Measurements from ENCODE around the gene DAB1.

Gene DAB1

GRCh38 chr1:57319791-57320190 is 104.1 kb downstream of the DAB1 start:
- no peak overlapping the region for H2AFZ ChIP-seq (ENCODE audit: low read length)
- no peak overlapping the region for H3K4me2 ChIP-seq (ENCODE audit: low read length)
- no peak overlapping the region for H3K9ac ChIP-seq (ENCODE audit: low read length)
- no peak overlapping the region for H3K4me3 ChIP-seq (ENCODE audit: low read depth, low read length, poor library complexity, severe bottlenecking)
- H4K20me1 ChIP-seq (ENCODE audit: insufficient read depth, low read length) = no peaks in the 10 kb centered on the region
- H3K4me1 ChIP-seq (ENCODE audit: insufficient read depth, low read length, severe bottlenecking) = no peaks in the 10 kb centered on the region
- no peak for TF ChIP-seq EZH2 (IDR thresholded peaks at IDR 0.05; ENCODE audit: borderline replicate concordance, low read length)
- no peak for TF ChIP-seq CTCF (IDR thresholded peaks at IDR 0.05; ENCODE audit: low read length)
- no peaks in the 10 kb centered on the region for H3K9me2 ChIP-seq (ENCODE audit: low read depth, low read length)
- H3K36me3 ChIP-seq (ENCODE audit: insufficient read depth, low read length) = no peaks in the 10 kb centered on the region
- no peaks in the 10 kb centered on the region for H3K9me3 ChIP-seq (ENCODE audit: low read length)
- H3K27ac ChIP-seq (ENCODE audit: low read depth, low read length, poor library complexity, severe bottlenecking) = no peak overlapping the region
- no peaks in the 10 kb centered on the region for H3K79me2 ChIP-seq (ENCODE audit: insufficient read depth, low read length)
- H3F3A ChIP-seq (ENCODE audit: insufficient read depth, low read length) = no peaks in the 10 kb centered on the region
- no peaks in the 10 kb centered on the region for H3K27me3 ChIP-seq (ENCODE audit: insufficient read depth, low read length)

- no peaks in the 10 kb centered on the region for H3K27me3 ChIP-seq (ENCODE audit: insufficient read depth, low read length)
- H2AFZ ChIP-seq (ENCODE audit: low read length) = no peak overlapping the region
- TF ChIP-seq CTCF (IDR thresholded peaks at IDR 0.05; ENCODE audit: low read length) (no peak), EZH2 (IDR thresholded peaks at IDR 0.05; ENCODE audit: borderline replicate concordance, low read length) (no peak)
- no peaks in the 10 kb centered on the region for H3K79me2 ChIP-seq (ENCODE audit: insufficient read depth, low read length)
- H3K36me3 ChIP-seq (ENCODE audit: insufficient read depth, low read length) = no peaks in the 10 kb centered on the region
- no peaks in the 10 kb centered on the region for H4K20me1 ChIP-seq (ENCODE audit: insufficient read depth, low read length)
- H3K9me3 ChIP-seq (ENCODE audit: low read length) = no peaks in the 10 kb centered on the region
- H3K9me2 ChIP-seq (ENCODE audit: low read depth, low read length) = no peaks in the 10 kb centered on the region
- H3K4me1 ChIP-seq (ENCODE audit: insufficient read depth, low read length, severe bottlenecking) = no peaks in the 10 kb centered on the region
- no peak overlapping the region for H3K9ac ChIP-seq (ENCODE audit: low read length)
- no peak overlapping the region for H3K4me3 ChIP-seq (ENCODE audit: low read depth, low read length, poor library complexity, severe bottlenecking)
- H3F3A ChIP-seq (ENCODE audit: insufficient read depth, low read length) = no peaks in the 10 kb centered on the region
- H3K4me2 ChIP-seq (ENCODE audit: low read length) = no peak overlapping the region
- H3K27ac ChIP-seq (ENCODE audit: low read depth, low read length, poor library complexity, severe bottlenecking) = no peak overlapping the region
These were observed 104.7 kb downstream of the DAB1 start for GRCh38 chr1:57319165-57319564.

- no peaks in the 10 kb centered on the region for H3K9me3 ChIP-seq (ENCODE audit: low read length)
- no peaks in the 10 kb centered on the region for H3K9me2 ChIP-seq (ENCODE audit: low read depth, low read length)
- H3K4me1 ChIP-seq (ENCODE audit: insufficient read depth, low read length, severe bottlenecking) = no peaks in the 10 kb centered on the region
- H3K4me3 ChIP-seq (ENCODE audit: low read depth, low read length, poor library complexity, severe bottlenecking) = no peak overlapping the region
- no peaks in the 10 kb centered on the region for H3K36me3 ChIP-seq (ENCODE audit: insufficient read depth, low read length)
- H3K27ac ChIP-seq (ENCODE audit: low read depth, low read length, poor library complexity, severe bottlenecking) = no peak overlapping the region
- H3F3A ChIP-seq (ENCODE audit: insufficient read depth, low read length) = no peaks in the 10 kb centered on the region
- TF ChIP-seq CTCF (IDR thresholded peaks at IDR 0.05; ENCODE audit: low read length) (no peak), EZH2 (IDR thresholded peaks at IDR 0.05; ENCODE audit: borderline replicate concordance, low read length) (no peak)
- no peaks in the 10 kb centered on the region for H4K20me1 ChIP-seq (ENCODE audit: insufficient read depth, low read length)
- no peaks in the 10 kb centered on the region for H3K27me3 ChIP-seq (ENCODE audit: insufficient read depth, low read length)
- H2AFZ ChIP-seq (ENCODE audit: low read length) = no peak overlapping the region
- no peaks in the 10 kb centered on the region for H3K79me2 ChIP-seq (ENCODE audit: insufficient read depth, low read length)
- no peak overlapping the region for H3K4me2 ChIP-seq (ENCODE audit: low read length)
- no peak overlapping the region for H3K9ac ChIP-seq (ENCODE audit: low read length)
These were observed 107.0 kb downstream of the DAB1 start for GRCh38 chr1:57316861-57317260.

All from OCI-LY1 (cell line).